ENCODE data around the gene COX4I1.

Gene COX4I1

DNA sequence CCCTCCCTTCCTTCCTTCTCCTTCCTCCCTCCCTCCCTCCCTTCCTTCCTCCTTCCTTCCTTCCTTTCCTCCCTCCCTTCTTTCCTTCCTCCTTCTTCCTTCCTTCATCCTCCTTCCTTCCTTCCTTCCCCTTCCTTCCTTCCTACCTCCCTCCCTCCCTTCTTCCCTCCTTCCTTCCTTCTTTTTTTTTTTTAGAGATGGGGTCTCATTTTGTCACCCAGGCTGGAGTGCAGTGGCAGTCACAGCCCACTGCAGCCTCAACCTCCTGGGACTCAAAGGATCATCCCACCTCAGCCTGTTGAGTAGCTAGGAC lies 44.6 kb downstream of the COX4I1 start:
- no peak for DNase-seq

GRCh38 chr16:85844786-85845185 lies 45.3 kb downstream of the COX4I1 start:
- DNase-seq: no peak

DNA sequence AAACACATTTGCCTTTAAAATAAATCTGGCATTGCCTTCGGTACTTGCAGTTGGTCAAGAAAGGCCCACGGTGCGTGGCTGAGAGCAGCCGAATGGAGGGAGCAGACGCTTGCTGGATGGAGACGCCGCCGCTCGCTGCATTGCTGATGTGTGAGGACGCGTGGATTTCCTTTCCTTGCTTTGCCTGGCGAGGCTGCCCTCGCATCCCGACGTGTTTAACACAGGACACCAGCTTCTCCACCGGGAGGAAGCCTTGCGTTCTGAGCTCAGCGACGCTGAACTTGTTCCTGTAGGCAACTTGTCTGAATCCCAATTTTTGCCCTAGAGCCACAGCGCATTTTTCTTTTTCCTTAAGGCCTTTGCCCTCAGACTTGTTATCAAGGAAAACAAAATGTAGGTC lies 45.8 kb downstream of the COX4I1 start:
- no peak for DNase-seq

GRCh38 chr16:85846461-85846860 lies 47.0 kb downstream of the COX4I1 start:
- DNase-seq: no peak

GRCh38 chr16:85847036-85847435 lies 47.5 kb downstream of the COX4I1 start:
- DNase-seq: no peak

GRCh38 chr16:85847681-85848601 lies 48.4 kb downstream of the COX4I1 start:
- no peak for DNase-seq

DNA sequence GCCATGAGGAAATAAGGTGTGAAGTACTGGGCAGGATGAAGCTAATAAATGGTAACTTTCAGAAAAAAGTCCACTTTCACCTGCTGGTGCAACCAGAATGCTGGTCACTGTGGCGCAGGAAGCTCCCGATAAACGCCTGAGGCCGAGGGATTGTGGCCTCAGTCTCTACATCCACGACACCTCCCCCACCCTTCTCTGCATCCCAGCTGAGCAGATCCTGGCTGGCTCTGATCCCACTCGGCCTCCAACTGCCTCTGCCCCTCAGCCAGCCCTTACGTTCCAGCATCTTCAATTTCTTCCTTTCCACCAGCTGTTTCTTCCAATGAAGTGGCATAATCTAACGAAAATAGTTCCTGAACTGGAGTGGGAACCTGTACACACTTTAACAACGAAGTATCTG lies 49.5 kb downstream of the COX4I1 start:
- no peak for DNase-seq

- DNase-seq: no peak
Measured at GRCh38 chr16:85849388-85849787, 49.9 kb downstream of the COX4I1 start.

DNA sequence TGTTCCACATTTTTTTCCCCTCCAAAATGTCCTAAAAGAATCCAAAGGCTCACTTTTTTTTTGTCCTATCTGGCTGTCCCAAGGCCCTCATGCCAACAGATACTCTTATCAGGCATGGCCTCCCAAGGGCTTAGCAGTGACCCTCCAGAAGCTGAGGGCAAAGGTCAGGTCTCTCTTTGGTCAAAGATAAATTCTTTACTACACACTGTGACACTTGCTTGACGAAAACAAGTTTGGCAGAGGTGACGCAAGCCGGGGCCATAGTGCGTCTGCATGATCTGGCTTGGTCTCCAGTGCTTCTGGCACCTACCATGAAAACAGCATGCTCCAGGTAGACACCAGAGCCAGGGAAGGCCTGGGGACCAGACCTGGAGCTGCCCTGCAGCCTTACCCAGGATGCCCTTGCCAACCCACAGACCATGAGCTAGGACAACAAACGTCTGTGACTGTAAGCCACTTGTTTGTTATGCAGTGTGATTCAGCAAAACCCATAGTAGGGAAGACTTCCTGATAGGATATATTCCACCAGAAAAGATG lies 50.9 kb downstream of the COX4I1 start:
- no peak for DNase-seq

DNA sequence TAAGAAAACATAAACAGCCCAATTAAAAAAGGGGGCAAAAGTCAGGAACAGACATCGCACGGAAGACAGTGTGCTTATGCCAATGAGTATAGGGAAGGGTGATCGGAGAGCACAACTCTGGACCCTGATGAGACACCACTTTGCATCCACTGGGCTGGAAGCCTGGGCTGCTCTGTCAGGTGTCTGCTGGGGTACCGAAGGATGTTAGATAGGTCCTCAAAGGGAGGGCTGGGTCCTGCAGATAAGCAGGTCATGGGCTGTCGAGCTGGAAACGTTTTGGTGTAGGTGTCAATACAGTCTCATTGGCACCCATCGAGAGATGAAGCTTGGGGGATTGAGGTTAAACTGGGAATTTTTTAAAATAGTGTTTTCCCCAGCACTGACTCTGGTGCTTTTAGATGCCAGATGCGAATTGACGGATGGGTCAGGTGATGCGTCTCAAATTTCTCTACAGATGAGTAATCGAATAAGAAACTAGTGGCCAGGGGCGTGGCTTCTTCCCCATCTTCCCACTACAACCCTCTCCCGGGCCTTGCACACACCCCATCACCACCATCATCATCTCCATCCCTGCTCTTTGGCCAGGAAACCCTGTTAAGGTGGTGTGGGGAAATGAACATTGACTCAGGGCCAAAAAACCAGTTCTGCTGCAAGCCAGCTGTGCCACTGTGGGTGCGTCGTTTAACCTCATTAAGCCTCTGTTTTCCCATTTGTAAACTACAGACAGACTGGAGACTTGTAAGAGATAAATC lies 51.7 kb downstream of the COX4I1 start:
- DNase-seq: no peak

DNA sequence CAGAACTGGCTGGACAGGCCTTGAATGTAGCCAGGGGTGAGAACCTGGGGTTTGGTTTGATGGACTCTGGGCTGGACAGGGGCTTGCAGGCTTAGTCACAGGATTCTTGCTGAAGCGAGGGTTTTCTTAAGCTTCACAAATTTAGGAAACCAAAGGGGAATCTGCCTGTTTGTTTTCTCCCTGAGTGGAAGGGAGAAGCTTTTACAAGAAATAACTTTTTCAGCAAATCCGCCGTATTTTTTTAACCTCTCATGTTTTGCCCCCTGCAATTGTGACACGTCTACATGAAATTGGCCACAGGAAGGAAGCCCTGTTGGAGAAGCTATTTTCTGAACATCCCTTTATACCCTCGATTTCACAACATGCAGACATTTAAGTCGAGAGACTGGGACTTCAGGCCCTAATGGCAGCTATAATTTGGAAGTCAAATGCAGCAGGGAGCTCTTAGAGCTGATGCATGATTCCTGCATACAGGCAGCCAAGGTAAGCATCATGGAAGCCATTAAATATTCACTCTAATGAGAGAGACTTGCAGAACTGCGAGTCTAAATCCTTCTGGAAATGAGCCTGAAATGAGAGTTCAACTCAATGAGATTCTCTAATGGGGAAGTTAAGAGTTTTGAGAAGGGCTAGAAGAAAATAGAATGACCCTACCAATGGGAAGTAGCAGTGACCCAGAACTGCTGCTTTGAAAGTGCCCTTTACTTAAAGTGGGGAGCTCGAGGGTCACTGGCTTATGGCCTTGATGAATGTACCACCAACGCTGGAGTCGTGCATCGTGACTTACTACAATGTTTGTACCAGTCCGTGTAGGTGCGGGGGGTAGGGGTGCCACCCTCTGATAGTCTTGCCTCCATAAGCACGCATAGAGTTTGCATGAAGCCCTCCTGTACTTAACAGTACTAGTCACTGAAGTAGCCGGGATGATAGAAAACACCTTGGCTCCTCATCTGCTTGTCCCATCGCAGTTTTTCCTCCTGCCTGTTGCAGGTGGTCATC lies 54.4 kb downstream of the COX4I1 start:
- no peak for DNase-seq

DNA sequence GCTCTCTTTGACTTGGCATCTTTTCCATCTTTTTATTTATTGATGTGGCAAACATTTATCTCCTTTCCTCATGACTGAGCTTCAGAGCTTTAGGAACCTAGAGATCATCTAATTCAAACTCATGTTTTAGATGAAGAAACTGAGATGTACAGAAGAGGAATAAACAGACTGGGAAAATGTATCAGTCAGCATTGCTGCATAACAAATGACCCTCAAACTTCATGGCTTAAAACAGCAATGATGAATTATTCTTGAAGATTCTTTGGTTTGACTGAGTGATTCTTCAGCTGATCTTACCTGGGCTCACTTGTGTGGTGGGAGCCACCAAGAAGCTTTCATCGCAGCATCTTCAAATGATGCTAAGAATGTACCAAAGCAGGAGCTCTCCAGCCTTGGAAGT lies 55.4 kb downstream of the COX4I1 start:
- no peak for DNase-seq

DNA sequence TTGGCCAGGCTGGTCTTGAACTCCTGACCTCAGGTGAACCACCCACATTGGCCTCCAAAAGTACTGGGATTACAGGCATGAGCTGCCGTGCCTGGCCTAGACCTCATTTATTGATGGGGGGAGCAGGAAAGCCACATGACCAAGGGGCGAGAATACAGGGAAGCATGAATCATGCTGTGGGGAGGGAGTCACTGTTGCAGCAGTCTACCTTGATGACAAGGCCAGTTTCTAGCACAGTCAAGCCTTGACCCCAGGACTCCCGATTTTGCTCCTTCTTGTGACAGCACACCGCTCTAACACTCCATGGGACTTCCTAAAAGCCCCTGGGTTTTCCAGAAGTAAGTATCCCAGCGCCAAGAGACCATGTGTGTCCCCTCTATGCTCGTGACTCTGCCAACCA lies 56.6 kb downstream of the COX4I1 start:
- no peak for DNase-seq

DNA sequence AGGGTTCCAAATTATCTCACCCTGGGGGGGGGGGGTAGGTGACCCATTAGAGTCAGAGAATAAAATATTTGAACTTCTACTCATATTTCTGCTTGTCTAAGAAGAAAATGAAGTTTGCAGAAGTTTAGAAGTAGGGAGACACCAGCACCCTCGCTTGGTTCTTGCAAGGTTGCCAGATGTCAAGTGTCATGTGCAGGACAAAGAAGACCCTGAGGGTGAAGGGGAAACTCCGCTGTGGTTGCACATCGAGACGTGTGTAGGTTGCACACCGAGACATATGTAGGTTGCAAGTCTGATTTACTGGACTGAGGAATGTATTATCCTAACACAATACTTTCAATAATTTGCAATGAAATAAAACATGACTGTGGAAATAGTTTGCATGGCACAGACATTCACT lies 57.1 kb downstream of the COX4I1 start:
- DNase-seq: no peak

Data from GOT3 (cell line).